MM.1S (cell line): ENCODE measurements around the gene RPS27A.

Experiments
- EZH2 ChIP-seq: fragments of 300-600 bp; sonication (generic); optimal IDR thresholded peaks from 2 replicates; pipeline ENCODE3; 2017; ENCODE audit warnings: low read depth, mild to moderate bottlenecking, antibody characterized with exemption, low read length, mixed read lengths
- EZH2phosphoT487 ChIP-seq: fragments of 300-600 bp; sonication (generic); IDR thresholded peaks from 2 replicates; pipeline ENCODE4 v1.6.1; 2018; ENCODE audit warnings: antibody characterized with exemption, low read length
- TF ChIP-seq, protein P1 (sequence below): fragments of 300-600 bp; sonication (generic); IDR thresholded peaks from 2 replicates; pipeline ENCODE4 v1.5.1; 2016; ENCODE audit warnings: antibody characterized with exemption, low read length, mixed read lengths

- TF ChIP-seq, protein P1, sequence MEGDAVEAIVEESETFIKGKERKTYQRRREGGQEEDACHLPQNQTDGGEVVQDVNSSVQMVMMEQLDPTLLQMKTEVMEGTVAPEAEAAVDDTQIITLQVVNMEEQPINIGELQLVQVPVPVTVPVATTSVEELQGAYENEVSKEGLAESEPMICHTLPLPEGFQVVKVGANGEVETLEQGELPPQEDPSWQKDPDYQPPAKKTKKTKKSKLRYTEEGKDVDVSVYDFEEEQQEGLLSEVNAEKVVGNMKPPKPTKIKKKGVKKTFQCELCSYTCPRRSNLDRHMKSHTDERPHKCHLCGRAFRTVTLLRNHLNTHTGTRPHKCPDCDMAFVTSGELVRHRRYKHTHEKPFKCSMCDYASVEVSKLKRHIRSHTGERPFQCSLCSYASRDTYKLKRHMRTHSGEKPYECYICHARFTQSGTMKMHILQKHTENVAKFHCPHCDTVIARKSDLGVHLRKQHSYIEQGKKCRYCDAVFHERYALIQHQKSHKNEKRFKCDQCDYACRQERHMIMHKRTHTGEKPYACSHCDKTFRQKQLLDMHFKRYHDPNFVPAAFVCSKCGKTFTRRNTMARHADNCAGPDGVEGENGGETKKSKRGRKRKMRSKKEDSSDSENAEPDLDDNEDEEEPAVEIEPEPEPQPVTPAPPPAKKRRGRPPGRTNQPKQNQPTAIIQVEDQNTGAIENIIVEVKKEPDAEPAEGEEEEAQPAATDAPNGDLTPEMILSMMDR = no peak
- TF ChIP-seq EZH2 = no peak
- TF ChIP-seq EZH2phosphoT487 = no peak
Measured at GRCh38 chr2:55277310-55277709, 44.8 kb downstream of the RPS27A start.
